ENCODE data around the gene PHKA2.
"Not testable (repeated sequence)": the region's sequence is repeated elsewhere in the genome, so short reads cannot be mapped to it uniquely, and the experiment has no call there.

PHKA2 gene

DNA sequence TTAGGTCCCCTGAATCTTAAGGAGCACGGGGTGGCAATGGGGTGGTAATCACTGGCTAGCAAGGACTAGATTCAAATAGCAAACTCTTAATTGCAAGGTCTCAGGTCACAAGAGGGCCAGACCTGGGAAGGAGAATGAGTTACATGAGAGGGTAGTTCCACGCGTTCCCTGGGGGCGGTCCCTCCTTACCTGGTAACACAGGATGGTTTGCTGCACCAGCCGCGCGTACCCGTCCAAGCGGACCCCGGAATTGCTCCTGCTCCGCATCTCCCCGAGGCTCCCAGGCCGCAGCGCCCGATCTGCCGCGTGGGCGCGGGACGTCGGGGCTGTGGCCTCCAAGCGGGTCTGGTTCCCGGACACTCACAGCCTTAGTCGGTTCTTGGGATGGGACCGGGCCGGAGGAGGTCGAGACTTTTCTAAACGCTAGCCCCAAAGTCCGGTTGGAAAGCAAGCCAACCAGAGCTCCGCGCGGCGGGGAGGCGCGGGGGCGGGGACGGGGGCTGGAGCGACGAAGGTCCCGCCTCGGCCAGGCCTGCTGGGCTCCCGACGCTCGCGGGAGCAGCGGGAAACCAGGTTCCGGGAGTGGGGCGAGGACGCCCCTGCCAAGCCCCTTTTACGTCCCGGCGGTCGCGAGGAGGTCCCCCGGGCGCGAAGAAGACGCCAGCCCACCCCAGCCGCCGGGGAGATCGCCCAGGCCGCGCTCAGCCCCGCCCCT lies at the start of gene PHKA2:
Gene PHKA2, minus strand, starts transcription at position 449 of the 715 bp plus-strand sequence. Its CDS starts 182 bp downstream, at position 267.
- H3K27ac ChIP-seq = peak within 1 kb of the TSS; percentile 59
- TF ChIP-seq ZFX (IDR thresholded peaks at IDR 0.05; ENCODE audit: borderline replicate concordance) = no peak
- no peak for TF ChIP-seq CTCF (IDR thresholded peaks at IDR 0.05)

GRCh38 chrX:19030805-19031204 lies 46.9 kb upstream of the PHKA2 start:
- no peak overlapping the region for H3K27ac ChIP-seq
- no peak for TF ChIP-seq CTCF (IDR thresholded peaks at IDR 0.05)
- TF ChIP-seq ZFX (IDR thresholded peaks at IDR 0.05; ENCODE audit: borderline replicate concordance) = no peak

DNA sequence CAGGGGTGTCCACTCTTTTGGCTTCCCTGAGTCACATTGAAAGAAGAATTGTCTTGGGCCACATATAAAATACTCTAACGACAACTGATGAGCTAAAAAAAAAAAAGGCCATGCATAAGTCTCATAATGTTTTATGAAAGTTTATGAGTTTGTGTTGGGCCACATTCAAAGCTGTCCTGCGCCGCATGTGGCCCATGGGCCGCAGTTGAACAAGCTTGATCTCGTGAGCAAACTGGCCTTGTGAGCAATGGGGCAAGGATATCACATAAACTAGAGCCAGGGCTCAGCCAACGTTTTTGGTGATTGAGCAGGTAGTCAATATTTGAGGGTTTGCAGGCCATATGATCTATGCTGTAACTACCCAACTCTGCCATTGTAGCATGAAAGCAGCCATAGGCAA lies 44.6 kb upstream of the PHKA2 start:
- no peak for TF ChIP-seq CTCF (IDR thresholded peaks at IDR 0.05)
- TF ChIP-seq ZFX (IDR thresholded peaks at IDR 0.05; ENCODE audit: borderline replicate concordance) = no peak
- no peak overlapping the region for H3K27ac ChIP-seq

- no peak overlapping the region for H3K27ac ChIP-seq
- TF ChIP-seq CTCF (IDR thresholded peaks at IDR 0.05) (no peak), ZFX (IDR thresholded peaks at IDR 0.05; ENCODE audit: borderline replicate concordance) (no peak)
Measured at GRCh38 chrX:19024366-19024765, 40.5 kb upstream of the PHKA2 start.

- no peak for TF ChIP-seq ZFX (IDR thresholded peaks at IDR 0.05; ENCODE audit: borderline replicate concordance)
- TF ChIP-seq CTCF (IDR thresholded peaks at IDR 0.05) = no peak
- no peak overlapping the region for H3K27ac ChIP-seq
Measured at GRCh38 chrX:19019996-19020395, 36.1 kb upstream of the PHKA2 start.

GRCh38 chrX:19017271-19017670 lies 33.4 kb upstream of the PHKA2 start:
- H3K27ac ChIP-seq = no peak overlapping the region
- TF ChIP-seq ZFX (IDR thresholded peaks at IDR 0.05; ENCODE audit: borderline replicate concordance) (no peak), CTCF (IDR thresholded peaks at IDR 0.05) (peak; percentile 47)

- not testable (repeated sequence) for H3K27ac ChIP-seq
Measured at GRCh38 chrX:19016614-19017013, 32.7 kb upstream of the PHKA2 start.

DNA sequence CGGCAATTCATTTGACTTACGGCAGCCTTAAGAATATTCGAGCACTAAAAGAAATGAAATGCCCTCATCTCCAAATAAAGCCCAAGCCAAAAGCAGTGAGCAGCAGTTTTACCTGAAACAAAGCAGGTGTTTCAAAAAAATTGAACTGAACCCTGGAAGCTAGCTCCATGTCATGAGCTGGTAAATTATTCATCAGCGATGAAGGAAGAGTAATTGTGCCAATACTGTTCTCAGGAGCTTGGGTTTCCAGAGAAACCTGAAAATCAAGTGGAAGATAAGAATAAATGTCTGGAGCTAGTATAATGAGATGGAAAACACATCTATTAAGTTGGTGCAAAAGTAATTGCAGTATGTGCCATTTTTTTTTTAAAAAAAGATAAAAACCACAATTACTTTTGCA lies 24.0 kb upstream of the PHKA2 start:
- no peak overlapping the region for H3K27ac ChIP-seq
- TF ChIP-seq ZFX (IDR thresholded peaks at IDR 0.05; ENCODE audit: borderline replicate concordance) (no peak), CTCF (IDR thresholded peaks at IDR 0.05) (no peak)
